Stimulated activated CD8-positive, alpha-beta memory T cell treated with anti-CD3 and anti-CD28 coated beads, Interleukin-7, amount 100 ng/mL, for 48 hours (primary cell): ENCODE measurements around the gene CARHSP1.
"Not testable (repeated sequence)": the region's sequence is repeated elsewhere in the genome, so short reads cannot be mapped to it uniquely, and the experiment has no call there.

Source experiments
- DNase-seq, 2 donors: peaks; one replicate each; pipeline ENCODE4 v3.0.0-alpha.2; 2020; ENCODE audit warnings: low read depth in 1 of 2; ENCODE audit errors: extremely low read depth in 1 of 2

Gene CARHSP1

DNA sequence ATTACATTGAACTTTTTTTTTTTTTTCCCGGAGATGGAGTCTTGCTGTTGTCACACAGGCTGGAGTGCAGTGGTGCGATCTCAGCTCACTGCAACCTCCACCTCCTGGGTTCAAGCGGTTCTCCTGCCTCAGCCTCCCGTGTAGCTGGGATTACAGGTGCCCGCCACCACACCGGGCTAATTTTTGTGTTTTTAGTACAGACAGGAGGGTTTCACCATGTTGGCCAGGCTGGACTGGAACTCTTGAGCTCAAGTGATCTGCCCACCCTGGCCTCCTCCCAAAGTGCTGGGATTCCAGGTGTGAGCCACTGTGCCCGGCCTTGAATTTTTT lies 5.0 kb upstream of the CARHSP1 start:
- not testable (repeated sequence) for DNase-seq

DNA sequence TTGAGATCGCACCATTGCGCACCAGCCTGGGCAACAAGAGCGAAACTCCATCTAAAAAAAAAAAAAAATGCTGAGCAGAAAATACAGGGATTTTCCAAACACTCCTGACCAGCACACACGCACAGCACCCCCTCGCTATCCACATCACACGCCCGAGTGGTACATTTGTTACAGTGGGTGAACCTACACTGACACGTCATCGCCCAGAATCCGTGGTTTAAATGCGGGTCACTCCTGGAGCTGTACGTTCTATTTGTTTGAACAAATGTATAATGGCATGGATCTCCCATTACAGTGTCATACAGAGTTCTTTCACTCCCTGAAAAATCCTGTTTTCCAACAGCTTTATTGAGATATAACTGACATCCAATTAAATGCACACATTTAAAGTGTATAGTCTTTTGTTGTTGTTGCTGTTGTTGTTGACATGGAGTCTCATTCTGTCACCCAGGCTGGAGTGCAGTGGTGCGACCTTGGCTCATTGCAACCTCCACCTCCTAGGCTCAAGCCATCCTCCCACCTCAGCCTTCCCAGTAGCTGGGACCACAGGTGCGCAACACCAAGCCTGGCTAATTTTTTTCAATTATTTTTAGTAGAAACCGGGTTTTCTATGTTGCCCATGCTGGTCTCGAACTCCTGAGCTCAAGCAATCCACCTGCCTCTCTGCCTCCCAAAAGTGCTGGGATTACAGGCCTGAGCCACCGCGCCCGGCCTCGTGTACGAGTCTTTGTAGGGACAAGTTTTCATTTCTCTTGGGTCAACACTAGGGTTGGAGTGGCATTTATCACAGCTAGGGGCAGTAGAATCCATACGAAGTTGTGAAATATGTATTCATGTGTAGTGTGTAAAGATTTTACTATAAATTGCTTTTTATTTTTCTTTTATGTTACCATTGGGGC lies 4.4 kb upstream of the CARHSP1 start:
- no peak for DNase-seq

DNA sequence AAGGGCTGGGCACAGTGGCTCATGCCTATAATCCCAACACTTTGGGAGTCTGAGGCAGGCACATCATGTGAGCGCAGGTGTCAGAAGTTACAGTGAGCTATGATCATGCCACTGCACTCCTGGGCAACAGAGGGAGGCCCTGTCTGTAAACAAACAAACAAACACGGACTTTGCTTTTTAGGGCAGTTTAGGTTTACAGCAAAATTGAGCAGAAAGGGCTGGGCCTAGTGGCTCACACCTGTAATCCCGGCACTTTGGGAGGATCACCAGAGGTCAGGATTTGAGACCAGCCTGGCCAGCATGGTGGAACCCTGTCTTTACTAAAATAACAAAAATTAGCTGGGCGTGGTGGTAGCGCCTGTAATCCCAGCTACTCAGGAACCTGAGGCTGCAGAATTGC lies 3.3 kb upstream of the CARHSP1 start:
- no peak for DNase-seq

DNA sequence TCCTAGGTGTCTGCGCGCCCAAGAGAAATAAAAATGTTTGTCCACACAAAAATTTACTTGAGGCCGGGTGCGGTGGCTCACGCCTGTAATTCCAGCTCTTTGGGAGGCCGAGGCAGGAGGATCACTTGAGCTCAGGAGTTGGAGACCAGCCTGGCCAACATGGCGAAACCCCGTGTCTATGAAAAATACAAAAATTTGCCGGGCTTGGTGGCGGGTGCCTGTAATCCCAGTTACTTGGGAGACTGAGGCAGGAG lies 1.1 kb upstream of the CARHSP1 start:
- DNase-seq: not testable (repeated sequence)

DNA sequence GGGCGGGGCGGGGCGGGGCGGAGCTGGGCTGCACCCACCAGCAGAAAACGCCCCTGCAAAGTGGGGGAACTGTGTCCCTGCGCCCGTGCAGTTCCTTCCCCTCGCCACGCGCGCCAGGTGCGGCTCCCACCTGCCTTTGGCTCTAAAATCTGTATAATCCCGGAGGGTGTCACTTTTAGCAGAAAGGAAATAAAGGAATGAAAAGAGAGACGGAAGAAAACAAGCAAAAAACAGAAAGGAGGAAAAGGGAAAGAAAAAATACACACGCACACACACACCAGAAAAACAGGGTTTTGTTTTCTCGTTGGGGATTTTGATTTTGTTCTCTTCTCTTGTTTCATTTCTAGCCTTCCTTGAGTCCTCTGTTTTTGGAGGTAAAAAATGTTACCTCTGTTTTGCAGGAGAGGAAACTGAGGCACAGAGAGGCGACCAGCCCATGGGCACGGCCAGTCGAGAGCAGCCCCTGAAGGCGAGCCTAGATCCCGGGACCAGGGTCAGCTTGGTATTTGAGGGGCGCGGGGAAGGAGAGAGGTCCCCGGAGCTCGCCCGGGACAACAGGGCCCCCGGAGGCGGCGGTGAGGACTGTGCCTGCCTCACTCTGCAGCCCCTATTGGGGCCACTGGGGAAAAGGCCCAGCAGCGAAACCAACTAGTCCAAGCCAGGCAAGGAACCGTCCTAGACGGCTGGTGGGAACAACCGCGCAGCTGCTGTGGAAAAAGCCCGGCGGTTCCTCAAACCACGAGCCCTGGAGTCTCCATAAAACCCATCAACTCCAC lies 594 bp upstream of the CARHSP1 start:
- DNase-seq: no peak

DNA sequence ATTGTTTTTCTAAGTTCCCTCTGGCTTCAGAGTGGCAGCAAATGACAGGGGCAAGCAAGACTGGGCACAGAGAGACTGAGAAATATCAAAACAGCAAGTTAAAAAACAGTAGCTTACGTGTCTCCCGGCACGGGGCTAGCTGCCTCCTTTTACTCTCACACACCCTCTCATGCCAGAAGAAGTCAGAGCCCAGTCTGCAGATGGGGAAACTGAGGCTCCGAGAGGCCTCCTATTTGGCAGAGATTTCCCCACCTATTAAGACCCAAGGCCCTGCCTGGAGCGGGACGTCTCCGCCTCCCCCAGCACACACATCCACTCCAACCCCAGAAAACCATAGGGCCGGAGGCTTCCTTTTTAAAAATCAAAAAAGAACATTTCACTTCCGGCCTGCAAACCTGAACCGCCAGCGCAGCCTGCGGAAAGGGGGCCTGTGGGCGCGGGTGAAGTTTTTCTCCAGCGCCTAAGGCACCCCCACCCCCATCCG lies 832 bp downstream of the CARHSP1 start:
- no peak for DNase-seq

DNA sequence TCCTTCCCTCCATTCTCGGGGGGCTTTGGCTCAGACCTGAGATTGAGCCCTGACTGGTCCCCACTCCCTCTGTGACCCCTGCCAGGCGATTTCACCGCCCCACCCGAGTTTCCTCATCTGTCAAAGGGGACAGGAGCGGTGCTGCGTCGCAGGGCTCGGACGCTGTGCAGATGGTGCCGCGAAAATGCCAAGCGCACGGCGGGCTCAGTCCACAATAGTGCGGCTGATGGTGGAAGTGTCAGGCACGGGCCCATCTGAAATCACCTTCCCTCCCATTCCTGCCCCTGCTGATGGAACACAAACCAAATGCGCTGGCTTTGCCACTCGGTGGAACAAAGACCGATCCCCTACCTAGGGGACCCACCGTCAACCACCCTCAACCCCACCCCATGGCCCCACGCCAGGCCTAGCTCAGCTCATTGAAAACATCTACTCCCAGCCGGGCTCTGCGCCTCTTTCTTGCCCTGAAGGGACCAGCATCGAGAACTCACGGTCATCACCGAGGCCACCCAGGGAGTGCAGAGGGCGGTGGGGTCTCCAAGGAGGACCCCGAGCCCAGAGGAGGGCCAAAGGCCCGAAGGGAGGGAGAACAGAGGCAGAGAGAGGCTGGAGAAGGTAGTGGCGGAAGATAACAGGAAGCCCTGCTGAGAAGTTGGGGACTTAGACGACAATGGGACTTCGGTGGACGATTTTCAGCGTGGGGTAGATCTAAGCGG lies 1.4 kb downstream of the CARHSP1 start:
- DNase-seq: no peak

DNA sequence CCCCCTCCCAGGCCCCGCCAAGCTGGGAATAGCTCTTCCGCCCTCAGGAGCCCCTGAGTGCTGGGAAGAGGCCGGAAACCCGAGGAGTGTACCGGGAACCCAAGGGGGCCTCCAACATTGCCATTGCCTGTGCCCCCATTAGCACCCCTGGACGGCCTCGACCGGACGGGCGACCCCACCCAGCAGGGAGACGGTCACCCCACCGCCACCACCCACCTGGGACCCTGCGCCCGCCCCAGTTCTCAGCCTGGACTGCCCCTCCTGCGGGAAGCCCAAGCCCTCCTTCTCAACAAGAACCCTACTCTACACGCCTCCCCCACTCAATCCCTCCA lies 2.0 kb downstream of the CARHSP1 start:
- no peak for DNase-seq

DNA sequence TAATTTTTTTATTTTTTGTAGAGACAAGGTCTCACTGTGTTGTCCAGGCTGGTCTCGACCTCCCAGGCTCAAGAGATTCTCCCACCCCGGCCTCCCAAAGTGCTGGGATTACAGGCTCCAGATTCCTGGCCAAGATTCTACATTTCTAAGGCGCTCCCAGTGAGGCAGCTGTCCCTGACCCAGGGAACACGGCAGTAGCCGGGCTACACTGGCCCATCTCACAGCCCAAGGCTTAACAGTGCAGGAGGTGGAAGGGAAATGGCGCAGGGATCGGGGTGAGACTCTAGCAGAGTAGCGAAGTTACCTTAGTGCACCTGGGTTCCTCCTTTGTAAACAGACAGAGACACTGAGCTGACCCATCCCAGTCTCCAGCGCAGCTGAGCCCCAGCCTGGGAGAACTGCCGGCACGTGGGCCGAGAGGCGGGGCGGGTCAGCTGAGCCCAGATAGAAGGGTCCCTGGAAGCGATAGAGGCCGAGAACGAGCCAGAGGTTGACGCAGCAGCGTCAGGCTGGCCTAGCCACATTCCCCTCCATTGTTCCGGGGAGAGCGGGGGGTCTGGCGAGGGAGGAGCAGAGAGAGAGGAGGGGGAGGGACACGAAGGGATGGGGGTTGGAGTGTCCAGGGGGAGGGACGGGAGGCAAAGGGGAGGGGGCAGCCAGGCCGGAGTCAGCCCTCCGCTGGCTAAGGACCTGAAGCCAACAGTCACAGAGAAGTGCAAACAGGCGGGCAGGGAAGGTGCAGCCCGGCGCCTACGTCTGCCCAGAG lies 2.5 kb downstream of the CARHSP1 start:
- no peak for DNase-seq

DNA sequence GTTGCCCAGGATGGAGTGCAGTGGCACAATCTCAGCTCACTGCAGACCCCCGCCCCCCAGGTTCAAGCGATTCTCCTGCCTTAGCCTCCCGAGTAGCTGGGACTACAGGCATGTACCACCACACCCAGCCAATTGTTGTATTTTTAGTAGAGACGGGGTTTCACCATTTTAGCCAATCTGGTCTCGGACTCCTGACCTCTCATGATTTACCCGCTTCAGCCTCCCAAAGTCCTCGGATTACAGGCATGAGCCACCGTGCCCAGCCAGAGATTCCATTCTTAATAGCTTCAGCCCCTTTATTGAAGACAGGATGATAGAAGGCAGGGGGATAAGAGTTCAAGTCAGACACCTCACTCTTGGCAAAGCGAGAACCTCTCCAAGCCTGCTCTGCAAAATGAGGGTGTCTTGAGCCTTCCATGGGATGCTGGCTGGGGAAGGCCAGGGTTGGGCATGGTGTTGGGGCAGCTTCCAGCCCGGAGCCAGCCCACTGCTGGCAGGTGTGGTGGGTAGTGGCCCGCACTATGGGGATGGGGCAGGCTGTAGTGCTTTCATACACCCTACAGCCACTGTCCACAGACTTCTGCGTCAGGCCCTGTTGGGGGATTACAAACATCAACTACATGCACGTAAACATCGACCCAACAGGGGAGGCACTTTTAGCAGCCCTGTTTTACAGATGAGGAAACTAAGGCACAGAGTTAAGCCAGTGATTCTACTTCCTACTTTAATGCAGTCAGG lies 3.5 kb downstream of the CARHSP1 start:
- DNase-seq: no peak

DNA sequence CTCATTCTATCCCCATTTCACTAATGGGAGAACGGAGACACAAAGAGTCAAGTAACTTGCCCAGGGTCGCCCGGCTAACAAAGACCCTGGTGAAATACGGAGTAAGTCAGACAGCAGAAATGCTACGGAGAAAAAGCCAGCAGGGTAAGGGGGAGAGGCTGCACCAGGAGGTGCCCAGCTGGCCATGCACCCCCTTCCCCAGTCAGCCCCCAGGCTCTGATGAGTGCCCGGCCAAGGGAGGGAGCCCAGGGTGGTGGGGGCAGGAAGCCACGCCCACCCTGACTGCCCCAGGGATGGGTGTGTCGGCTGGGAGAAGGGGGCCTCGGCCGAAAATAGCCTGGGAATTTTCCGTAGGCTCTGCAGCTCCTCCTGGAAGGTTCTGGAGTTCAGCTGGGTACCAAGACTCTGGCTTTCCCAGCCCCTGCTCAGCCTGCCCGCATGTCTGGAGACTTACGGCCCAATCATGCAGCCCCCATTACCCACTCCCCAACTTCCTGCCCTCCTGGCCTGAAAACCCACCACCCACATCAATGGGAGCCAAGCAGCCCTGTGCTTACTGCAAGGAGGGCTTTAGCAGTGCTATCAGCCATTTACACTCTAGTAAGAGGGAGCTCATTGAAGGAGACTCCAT lies 4.2 kb downstream of the CARHSP1 start:
- DNase-seq: no peak

DNA sequence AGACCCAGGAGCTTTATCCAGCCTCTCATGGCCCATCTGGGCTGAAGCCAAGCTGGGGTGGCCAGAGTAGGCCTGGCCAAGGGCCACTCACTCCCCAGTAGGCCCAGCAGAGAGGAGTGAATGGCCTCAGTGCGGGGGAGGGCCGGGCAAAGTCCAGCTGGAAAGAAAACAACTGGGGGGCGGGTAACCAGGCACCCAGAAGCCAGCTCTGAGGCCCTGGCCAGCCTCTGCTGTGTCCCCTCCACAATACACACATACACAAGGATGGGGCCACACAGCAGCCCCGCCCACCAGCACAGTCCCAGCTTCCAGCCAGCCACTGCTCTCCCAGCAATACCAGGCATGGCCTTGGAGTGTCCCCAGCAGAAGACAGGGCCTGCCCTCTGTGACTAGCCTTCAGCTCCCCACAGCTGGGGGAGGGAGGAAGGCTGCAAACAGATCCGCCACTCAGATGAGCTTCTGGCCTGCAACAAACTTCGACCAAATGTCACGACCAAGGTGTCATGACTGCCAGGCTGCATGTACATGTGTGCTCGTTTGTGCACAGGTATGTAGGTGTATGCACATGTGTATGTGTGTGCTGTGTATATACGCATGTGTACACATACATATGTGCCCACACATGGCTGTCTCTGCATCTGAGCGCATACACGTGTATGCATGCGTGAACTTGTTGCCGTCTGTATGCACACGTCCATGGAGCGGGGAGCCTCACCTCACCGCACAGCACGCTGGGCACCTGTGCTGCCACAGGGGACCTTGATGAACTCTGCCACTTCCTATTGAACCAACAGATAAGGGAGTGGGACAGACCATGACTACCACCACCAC lies 5.0 kb downstream of the CARHSP1 start:
- no peak for DNase-seq

DNA sequence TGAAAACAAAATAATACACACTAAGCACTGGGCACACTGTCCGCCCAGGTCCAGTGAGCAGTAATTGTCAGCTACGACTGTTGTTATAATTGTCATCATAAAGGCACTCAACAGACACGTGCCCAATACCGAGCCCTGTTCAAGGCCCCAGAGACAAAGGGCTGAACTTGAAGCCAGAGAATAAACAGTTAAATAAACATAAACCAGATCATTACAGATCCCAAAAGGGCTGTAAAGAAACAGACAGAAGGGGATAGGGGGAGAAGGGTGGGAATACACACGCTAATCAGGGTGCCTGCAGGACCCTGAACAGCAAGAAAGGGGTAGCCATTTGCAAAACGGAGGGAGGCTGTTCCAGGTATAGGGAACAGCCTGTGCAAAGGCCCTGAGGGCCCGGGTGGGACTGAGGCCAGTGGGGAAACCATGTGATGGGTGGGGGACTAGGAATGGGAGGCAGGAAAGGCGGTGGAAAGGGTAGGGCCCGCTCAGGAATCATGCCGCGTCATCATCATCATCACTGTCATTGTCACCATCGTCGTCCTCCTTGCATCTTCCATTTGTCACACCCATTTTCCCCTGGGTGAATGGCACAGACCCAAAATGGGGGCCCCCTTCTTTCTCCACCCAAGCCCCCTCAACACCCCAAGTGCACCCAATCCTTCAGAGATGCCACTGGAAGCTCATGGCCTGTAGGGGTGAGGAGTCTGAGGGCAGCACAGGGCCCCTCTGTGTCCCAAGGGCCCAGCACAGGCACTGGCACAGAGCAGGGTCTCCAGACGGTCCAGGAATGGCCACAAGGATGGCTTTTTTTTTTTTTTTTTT lies 6.3 kb downstream of the CARHSP1 start:
- DNase-seq: no peak

DNA sequence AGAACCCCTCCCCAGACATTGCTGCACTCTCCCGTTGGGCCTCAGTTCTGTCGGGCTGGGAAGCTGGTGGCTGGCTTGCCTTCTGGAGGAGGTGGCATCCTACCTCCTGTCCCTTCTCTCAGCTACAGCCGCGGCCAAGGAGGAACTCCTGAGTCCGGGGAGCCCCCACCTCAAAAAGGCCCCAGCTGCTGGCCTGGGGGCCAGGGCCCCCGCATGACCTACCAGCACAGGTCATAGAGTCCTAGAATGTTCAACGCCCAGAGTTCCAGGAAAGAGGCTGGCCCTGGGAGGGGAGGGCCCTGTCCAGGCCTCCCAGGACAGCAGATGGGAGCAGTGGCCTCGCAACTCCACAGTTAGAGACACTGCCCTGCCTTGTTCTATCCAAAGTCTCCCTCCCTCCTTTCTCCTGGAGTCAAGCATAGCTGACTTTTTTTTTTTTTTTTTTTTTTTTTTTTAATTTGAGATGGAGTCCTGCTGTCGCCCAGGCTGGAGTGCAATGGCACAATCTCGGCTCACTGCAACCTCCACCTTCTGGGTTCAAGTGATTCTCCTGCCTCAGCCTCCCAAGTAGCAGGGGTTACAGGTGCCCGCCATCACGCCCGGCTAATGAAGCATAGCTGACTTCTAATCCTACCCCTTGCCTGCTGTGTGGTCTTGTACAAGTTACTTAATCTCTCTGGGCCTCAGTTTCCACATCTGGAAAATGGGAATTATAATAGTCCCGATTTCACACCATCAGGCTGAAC lies 7.1 kb downstream of the CARHSP1 start:
- no peak for DNase-seq

DNA sequence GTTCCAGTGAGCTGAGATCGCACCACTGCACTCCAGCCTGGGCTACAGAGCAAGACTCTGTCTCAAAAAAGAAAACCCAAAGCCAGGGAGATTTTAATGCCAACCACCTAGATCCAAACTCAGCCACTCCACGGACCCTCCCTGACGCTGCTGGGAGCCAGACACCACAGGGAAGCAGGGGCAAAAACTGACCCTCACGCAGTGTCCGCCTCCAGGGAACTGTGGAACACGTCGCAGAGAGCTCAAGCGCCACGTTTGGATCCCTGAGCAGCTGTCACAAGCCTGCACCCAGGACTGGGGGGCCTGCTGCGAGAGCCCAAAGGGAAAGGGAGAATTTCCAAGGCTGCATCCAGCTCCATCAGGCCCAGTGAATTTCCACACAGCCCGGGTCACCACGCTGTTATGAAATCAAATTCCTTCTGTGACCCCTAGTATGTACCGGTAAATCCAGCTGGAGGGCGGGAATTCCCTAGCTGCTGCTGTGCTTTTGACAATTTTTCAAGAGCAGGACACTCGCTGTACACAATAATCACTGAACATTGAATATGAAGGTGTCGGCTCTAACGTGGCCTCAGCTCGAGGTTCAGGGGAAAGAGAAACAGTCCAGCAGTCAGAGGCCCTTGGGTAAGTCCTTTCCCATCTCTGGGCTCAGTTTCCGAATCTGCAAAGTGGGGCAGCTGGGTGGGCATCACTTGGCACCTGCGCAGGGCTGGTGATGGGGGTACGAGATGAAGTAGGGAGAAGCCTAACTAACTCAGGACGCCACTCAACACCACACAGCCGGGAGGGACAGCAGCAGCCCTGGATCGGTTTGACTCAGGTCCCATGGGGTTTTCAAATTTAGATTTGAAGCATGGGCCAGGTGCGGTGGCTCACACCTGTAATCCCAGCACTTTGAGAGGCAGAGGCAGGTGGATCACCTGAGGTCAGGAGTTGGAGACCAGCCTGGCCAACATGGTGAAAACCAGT lies 8.6 kb downstream of the CARHSP1 start:
- DNase-seq: no peak
